ENCODE data around the gene ACTN4.

The ACTN4 gene

GRCh38 chr19:38774181-38774950, 126.9 kb downstream of the ACTN4 start:
- no peak for DNase-seq

GRCh38 chr19:38778733-38779132, 131.3 kb downstream of the ACTN4 start:
- DNase-seq: no peak

- no peak for DNase-seq
Measured at GRCh38 chr19:38780443-38780842, 133.0 kb downstream of the ACTN4 start.

GRCh38 chr19:38781058-38781457, 133.6 kb downstream of the ACTN4 start:
- no peak for DNase-seq

Measured in activated naive CD4-positive, alpha-beta T cell (primary cell).